Skeletal muscle satellite cell (primary cell): ENCODE results near the gene PMPCB. TPM values are rescaled to one million over a fixed set of nuclear protein-coding genes. Genes with fewer than 3 reads are reported as not detected.

ENCODE experiments used
- small RNA-seq: library from RNA; depleted of rRNA; stranded (forward); fragments of <200 nt; gene quantifications from one replicate; pipeline ENCODE3, GENCODE V24; 2012

PMPCB gene

Small RNA genes lying within 50 kb of the gene (small RNA-seq; reads per million reads assigned to genes)
- gene RPS29P16: not detected
